CD8-positive, alpha-beta memory T cell (primary cell): Measurements from ENCODE around the gene ETFDH. TPM values are rescaled to one million over a fixed set of nuclear protein-coding genes. Genes with fewer than 3 reads are reported as not detected.
"Not testable (repeated sequence)": the region's sequence is repeated elsewhere in the genome, so short reads cannot be mapped to it uniquely, and the experiment has no call there.

Experiments used
- CTCF ChIA-PET: fragments of 350-600 bp; sonication (Branson Sonifier 250); formaldehyde crosslinking; loops from one replicate; lab custom pipeline; 2021; ENCODE audit warnings: antibody characterized with exemption; lab: Charles Lee
- POLR2A ChIA-PET: fragments of 350-600 bp; sonication (Branson Sonifier 250); formaldehyde crosslinking; loops from one replicate; lab custom pipeline; 2021; ENCODE audit warnings: antibody characterized with exemption; lab: Charles Lee
- DNase-seq, 5 donors: peaks; one replicate each; pipeline versions ENCODE4 v3.0.0 to v3.0.0-alpha.2; 2020 to 2022; ENCODE audit warnings: mixed read lengths in 1 of 5
- H3K27ac ChIP-seq: one replicate; pipeline ENCODE4 v1.7.0; 2013; ENCODE audit warnings: low read depth, mild to moderate bottlenecking, low read length, moderate library complexity
- H3K27me3 ChIP-seq: 2 replicates; pipeline ENCODE4 v1.7.0; 2013; ENCODE audit warnings: low read length, mild to moderate bottlenecking; ENCODE audit not compliant: insufficient read depth, poor library complexity, severe bottlenecking
- H3K36me3 ChIP-seq: 2 replicates; pipeline ENCODE4 v1.7.0; 2013; ENCODE audit warnings: mild to moderate bottlenecking, low read length, moderate library complexity; ENCODE audit not compliant: insufficient read depth
- H3K4me1 ChIP-seq: 2 replicates; pipeline ENCODE4 v1.7.0; 2013; ENCODE audit warnings: mild to moderate bottlenecking, low read length, moderate library complexity; ENCODE audit not compliant: insufficient read depth
- H3K4me3 ChIP-seq: 2 replicates; pipeline ENCODE4 v1.7.0; 2013; ENCODE audit warnings: mild to moderate bottlenecking, low read length
- H3K9me3 ChIP-seq: 2 replicates; pipeline ENCODE4 v1.7.0; 2013; ENCODE audit warnings: mild to moderate bottlenecking, low read length
- H3K27ac Mint-ChIP-seq, 8 donors: one replicate each; pipeline ENCODE4 v1.8.0; 2020 to 2021; ENCODE audit warnings: mixed read lengths in 8 of 8, mild to moderate bottlenecking in 6 of 8, inconsistent platforms in 3 of 8, moderate library complexity in 3 of 8
- H3K27me3 Mint-ChIP-seq, 2 donors: one replicate each; pipeline ENCODE4 v1.8.0; 2020 to 2021; ENCODE audit warnings: mixed read lengths in 2 of 2, mild to moderate bottlenecking in 1 of 2, moderate library complexity in 1 of 2
- H3K36me3 Mint-ChIP-seq, 3 donors: one replicate each; pipeline ENCODE4 v1.8.0; 2020 to 2021; ENCODE audit warnings: mixed read lengths in 3 of 3, inconsistent platforms in 1 of 3, mild to moderate bottlenecking in 1 of 3
- H3K4me1 Mint-ChIP-seq, 3 donors: one replicate each; pipeline ENCODE4 v1.8.0; 2020 to 2021; ENCODE audit warnings: mixed read lengths in 3 of 3, inconsistent platforms in 1 of 3, mild to moderate bottlenecking in 1 of 3
- H3K4me3 Mint-ChIP-seq, 7 donors: one replicate each; pipeline ENCODE4 v1.8.0; 2020 to 2021; ENCODE audit warnings: mixed read lengths in 7 of 7, mild to moderate bottlenecking in 6 of 7, moderate library complexity in 4 of 7, inconsistent platforms in 2 of 7
- H3K9me3 Mint-ChIP-seq, 5 donors: one replicate each; pipeline ENCODE4 v1.8.0; 2020 to 2022; ENCODE audit warnings: mixed read lengths in 5 of 5, mild to moderate bottlenecking in 3 of 5, moderate library complexity in 2 of 5, inconsistent platforms in 1 of 5
- polyA plus RNA-seq: library from polyadenylated mRNA; unstranded; fragments of 300-500 nt; fragmentation: Illumina TruSeq; gene quantifications from one replicate; pipeline ENCODE4 v1.2.3, GENCODE V29; 2021
- total RNA-seq, 2 experiments: library from RNA; stranded (reverse); gene quantifications; one replicate each; pipeline ENCODE4 v1.2.3, GENCODE V29; 2021

Gene ETFDH
- total and polyA plus RNA-seq, 3 experiments from 2014 or later: 4.4 to 22.1 (median 21.9) TPM

DNA sequence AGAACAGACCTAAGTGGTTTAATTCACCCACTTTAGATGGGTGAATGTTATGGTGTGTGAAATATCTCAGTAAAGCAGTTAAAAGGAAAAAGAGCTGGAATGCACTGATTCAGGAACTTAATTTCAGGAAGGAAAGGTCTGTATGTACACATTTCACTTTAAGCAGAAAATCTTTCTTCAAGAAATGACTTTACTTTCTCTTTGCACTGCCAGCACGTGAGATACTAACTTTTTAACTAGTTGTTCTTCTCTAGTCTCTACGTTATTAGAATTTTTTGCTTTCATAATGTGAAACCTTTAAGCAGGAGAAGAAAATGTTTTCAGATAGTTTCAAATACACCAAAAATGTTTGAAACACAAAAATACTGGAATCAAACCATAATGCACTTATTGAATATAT lies 19.2 kb upstream of the ETFDH start:
- ChIA-PET POLR2A (no interaction called here), CTCF (no interaction called here)
- H3K36me3 Mint-ChIP-seq: no peaks in the 10 kb centered on the region
- no peaks in the 10 kb centered on the region for H3K9me3 Mint-ChIP-seq
- no peaks in the 10 kb centered on the region for H3K27me3 ChIP-seq
- H3K27ac Mint-ChIP-seq: peak overlapping the region in 5 of 8 donors; percentile 25 to 53 (median 43)
- peaks cover 6 to 11% (median 8%) of the 10 kb centered on the region in 3 donors for H3K4me1 Mint-ChIP-seq
- H3K4me3 Mint-ChIP-seq: peak overlapping the region; percentile 6 to 76 (median 51)
- peak overlapping the region; percentile 20 for H3K4me3 ChIP-seq
- H3K27me3 Mint-ChIP-seq: peaks cover 3 to 14% of the 10 kb centered on the region in 2 donors
- H3K9me3 ChIP-seq: no peaks in the 10 kb centered on the region
- no peak for DNase-seq
- no peaks in the 10 kb centered on the region for H3K36me3 ChIP-seq
- H3K27ac ChIP-seq: no peak overlapping the region
- no peaks in the 10 kb centered on the region for H3K4me1 ChIP-seq

DNA sequence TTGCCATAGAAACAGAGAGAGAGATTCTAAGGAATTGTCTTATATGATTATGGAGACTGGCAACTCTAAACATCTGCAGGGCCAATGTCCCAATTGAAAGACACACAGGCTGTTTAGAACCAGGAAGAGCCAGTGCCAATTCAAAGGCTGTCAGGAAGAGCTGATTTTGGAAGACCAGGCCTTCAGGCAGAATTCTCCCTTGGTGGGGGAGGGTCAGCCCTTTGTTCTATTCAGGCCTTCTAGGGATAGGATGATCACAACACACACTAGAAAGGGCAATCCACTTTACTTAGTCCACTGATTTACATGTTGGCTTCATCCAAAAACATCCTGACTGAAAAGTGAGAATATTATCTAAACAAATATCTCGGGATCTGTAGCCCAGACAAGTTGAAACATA lies 15.7 kb upstream of the ETFDH start:
- CTCF ChIA-PET: no interaction called here

DNA sequence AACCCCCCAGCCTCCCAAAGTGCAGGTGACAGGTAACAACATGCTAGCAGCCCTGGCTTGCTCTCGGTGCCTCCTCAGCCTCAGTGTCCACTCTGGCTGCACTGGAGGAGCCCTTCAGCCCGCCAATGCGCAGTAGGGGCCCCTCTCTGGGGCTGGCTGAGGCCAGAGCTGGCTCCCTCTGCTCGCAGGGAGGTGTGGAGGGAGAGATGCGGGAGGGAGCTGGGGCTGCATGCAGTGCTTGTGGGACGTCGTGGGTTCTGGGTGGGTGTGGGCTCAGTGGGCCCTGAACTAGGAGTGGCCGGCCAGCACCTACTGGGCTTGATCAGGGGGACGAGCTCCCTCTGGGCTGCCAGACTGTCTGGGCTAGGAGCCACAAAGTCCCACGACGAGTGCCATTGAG lies 14.8 kb upstream of the ETFDH start:
- Mint-ChIP-seq H3K27me3 (peaks cover 3 to 21% of the 10 kb centered on the region in 2 donors), H3K4me3 (no peak overlapping the region), H3K36me3 (no peaks in the 10 kb centered on the region), H3K27ac (no peak overlapping the region), H3K9me3 (no peaks in the 10 kb centered on the region), H3K4me1 (peaks cover 6 to 9% (median 7%) of the 10 kb centered on the region in 3 donors)
- no peaks in the 10 kb centered on the region for H3K27me3 ChIP-seq
- ChIA-PET CTCF (no interaction called here), POLR2A (no interaction called here)
- no peaks in the 10 kb centered on the region for H3K36me3 ChIP-seq
- DNase-seq: no peak
- H3K4me1 ChIP-seq: no peaks in the 10 kb centered on the region
- H3K4me3 ChIP-seq: no peak overlapping the region
- H3K9me3 ChIP-seq: no peaks in the 10 kb centered on the region
- no peak overlapping the region for H3K27ac ChIP-seq

More for the DNA sequence above, 15.7 kb upstream of the ETFDH start:
- H3K27me3 ChIP-seq: no peaks in the 10 kb centered on the region
- H3K27ac ChIP-seq: no peak overlapping the region
- no peak overlapping the region for H3K4me3 ChIP-seq
- Mint-ChIP-seq H3K4me3 (no peak overlapping the region), H3K27me3 (peaks cover 4 to 21% of the 10 kb centered on the region in 2 donors), H3K9me3 (no peaks in the 10 kb centered on the region), H3K27ac (no peak overlapping the region), H3K4me1 (peaks cover 6 to 11% (median 8%) of the 10 kb centered on the region in 3 donors), H3K36me3 (no peaks in the 10 kb centered on the region)
- H3K4me1 ChIP-seq: no peaks in the 10 kb centered on the region
- H3K9me3 ChIP-seq: no peaks in the 10 kb centered on the region
- no peak for DNase-seq
- POLR2A ChIA-PET: no interaction called here
- no peaks in the 10 kb centered on the region for H3K36me3 ChIP-seq

DNA sequence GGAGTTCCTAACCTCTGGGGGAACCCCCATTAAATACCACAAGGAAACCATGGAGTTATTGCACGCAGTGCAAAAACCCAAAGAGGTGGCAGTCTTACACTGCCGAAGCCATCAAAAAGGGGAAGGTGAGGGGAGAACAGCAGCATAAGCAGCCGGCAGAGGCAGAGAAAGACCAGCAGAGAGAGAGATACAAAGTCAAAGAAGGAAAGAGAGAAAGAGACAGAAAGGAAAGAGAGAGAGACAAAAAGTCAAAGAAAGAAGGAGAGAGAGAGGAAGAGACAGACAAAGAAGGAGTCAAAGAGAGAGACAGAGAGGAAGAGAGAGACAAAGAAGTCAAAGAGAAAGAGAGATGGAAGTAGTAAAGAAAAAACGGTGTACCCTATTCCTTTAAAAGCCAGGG lies 8.8 kb upstream of the ETFDH start:
- H3K27ac ChIP-seq, H3K4me3 Mint-ChIP-seq, H3K4me1 ChIP-seq, POLR2A ChIA-PET, H3K4me1 Mint-ChIP-seq, H3K9me3 Mint-ChIP-seq, H3K27me3 ChIP-seq, H3K27ac Mint-ChIP-seq, H3K9me3 ChIP-seq, H3K36me3 ChIP-seq, CTCF ChIA-PET, H3K4me3 ChIP-seq, H3K36me3 Mint-ChIP-seq, DNase-seq: not testable (repeated sequence)
- peaks cover 3 to 13% of the 10 kb centered on the region in 2 donors for H3K27me3 Mint-ChIP-seq

DNA sequence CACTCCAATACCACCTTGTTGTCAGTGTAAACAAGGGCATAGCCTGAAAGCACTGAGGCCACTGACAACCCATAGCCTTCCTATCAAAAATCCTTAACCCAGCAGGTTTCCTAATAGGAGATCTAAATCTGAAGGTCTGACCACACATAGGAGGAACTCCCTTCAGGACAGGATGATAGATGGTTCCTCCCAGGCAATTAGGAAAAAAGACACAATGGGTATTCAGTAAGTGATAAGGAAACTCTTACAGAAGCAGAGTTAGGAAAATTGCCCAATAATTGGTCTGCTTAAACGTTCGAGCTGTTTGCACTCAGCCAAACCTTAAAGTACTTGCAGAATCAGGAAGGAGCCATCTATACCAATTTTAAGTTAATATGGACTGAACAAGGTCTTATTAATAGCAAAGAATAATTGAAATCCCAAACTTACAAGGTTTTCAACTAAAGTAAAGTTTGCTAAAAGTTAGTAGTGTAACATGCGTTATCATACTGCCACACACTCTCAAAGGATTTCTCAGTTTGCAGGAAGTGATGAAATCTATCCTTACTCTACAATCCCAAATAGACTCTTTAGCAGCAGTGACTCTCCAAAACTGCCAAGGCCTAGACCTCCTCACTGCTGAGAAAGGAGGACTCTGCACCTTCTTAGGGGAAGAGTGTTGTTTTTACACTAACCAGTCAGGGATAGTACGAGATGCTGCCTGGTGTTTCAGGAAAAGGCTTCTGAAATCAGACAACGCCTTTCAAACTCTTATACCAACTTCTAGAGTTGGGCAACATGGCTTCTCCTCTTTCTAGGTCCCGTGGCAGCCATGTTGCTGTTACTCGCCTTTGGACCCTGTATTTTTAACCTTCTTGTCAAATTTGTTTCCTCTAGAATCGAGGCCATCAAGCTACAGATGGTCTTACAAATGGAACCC lies 8.1 kb upstream of the ETFDH start:
- H3K4me1 ChIP-seq, H3K9me3 Mint-ChIP-seq, H3K27ac Mint-ChIP-seq, H3K4me3 ChIP-seq, CTCF ChIA-PET, H3K27ac ChIP-seq, H3K27me3 Mint-ChIP-seq, H3K36me3 Mint-ChIP-seq, H3K27me3 ChIP-seq, H3K4me3 Mint-ChIP-seq, POLR2A ChIA-PET, DNase-seq, H3K9me3 ChIP-seq, H3K4me1 Mint-ChIP-seq, H3K36me3 ChIP-seq: not testable (repeated sequence)

DNA sequence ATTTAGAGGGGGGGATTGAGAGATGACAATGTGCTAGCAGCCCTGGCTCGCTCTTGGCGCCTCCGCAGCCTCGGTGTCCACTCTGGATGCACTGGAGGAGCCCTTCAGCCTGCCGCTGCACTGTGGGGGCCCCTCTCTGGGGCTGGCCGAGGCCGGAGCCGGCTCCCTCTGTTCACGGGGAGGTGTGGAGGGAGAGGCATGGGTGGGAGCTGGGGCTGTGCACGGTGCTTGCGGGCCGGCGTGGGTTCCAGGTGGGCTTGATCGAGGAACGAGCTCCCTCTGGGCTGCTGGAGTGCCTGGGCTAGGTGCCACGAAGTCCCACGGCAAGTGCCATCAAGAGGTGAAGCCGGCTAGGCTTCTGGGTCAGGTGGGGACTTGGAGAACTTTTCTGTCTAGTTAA lies 7.3 kb upstream of the ETFDH start:
- H3K4me1 Mint-ChIP-seq: no peaks in the 10 kb centered on the region
- H3K27ac Mint-ChIP-seq: no peak overlapping the region
- POLR2A ChIA-PET: no interaction called here
- H3K27me3 Mint-ChIP-seq: peaks cover 3% of the 10 kb centered on the region in 2 donors
- Histone ChIP-seq H3K27me3 (no peaks in the 10 kb centered on the region), H3K9me3 (no peaks in the 10 kb centered on the region), H3K4me3 (no peak overlapping the region), H3K27ac (no peak overlapping the region), H3K4me1 (no peaks in the 10 kb centered on the region), H3K36me3 (no peaks in the 10 kb centered on the region)
- no peaks in the 10 kb centered on the region for H3K36me3 Mint-ChIP-seq
- CTCF ChIA-PET: no interaction called here
- no peak for DNase-seq
- H3K9me3 Mint-ChIP-seq: no peaks in the 10 kb centered on the region
- no peak overlapping the region for H3K4me3 Mint-ChIP-seq

DNA sequence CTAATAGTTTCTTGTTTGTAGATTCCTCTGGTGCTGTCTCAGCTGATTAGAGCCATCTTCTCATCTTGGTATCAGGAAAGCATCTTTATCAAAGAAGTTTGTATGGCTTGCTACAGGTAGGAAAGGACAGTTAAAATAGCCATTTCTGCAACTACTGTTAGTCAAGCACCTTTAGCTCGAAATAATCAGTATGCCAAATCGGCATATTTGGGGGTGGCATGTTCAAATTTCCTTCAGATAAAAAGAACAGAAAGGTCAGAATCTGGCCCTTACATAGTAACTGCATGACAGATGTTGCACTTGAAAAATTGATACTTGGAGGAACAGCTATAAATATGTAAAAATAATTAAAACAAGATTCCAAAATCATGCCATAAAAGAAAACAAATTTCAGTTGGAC lies 5.2 kb upstream of the ETFDH start:
- ChIA-PET CTCF (no interaction called here), POLR2A (no interaction called here)

DNA sequence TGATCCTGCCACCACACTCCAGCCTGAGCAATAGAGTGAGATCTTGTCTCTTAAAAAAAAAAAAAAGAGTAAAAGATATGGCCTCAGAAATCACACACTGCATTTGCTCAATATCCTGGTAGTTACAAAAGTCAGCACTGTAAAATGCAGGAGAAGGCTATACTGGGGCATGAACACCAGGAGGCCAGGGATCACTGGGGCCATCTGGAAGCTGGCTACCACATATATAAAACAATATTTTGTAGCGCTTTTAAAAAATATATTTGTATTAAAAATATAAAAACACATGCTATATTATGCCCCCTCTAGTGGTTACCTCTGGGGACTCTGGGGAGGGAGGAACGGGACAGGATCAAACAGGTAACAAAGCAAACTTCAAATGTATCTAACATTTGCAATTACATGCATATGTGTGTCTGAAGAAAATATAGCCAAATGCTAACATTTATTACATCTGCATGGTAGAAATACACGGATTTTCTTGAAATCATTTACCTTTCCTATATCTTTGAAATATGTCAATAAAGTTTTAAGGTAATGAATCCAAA lies 4.4 kb upstream of the ETFDH start:
- ChIA-PET POLR2A (no interaction called here), CTCF (no interaction called here)
- peaks cover 9% of the 10 kb centered on the region for H3K4me1 ChIP-seq
- Mint-ChIP-seq H3K4me3 (no peak overlapping the region), H3K36me3 (peaks cover 0 to 11% (median 0%) of the 10 kb centered on the region in 3 donors), H3K27me3 (peaks cover 0 to 3% of the 10 kb centered on the region in 2 donors), H3K9me3 (no peaks in the 10 kb centered on the region), H3K4me1 (peaks cover 16 to 23% (median 19%) of the 10 kb centered on the region in 3 donors), H3K27ac (peak overlapping the region in 1 of 8 donors; percentile 12)
- no peaks in the 10 kb centered on the region for H3K9me3 ChIP-seq
- H3K4me3 ChIP-seq: no peak overlapping the region
- no peak overlapping the region for H3K27ac ChIP-seq
- H3K27me3 ChIP-seq: no peaks in the 10 kb centered on the region
- DNase-seq: peak in 3 of 5 donors; percentile 2 to 21 (median 7)
- H3K36me3 ChIP-seq: no peaks in the 10 kb centered on the region

More for the DNA sequence above, 5.2 kb upstream of the ETFDH start:
- peaks cover 0 to 7% (median 0%) of the 10 kb centered on the region in 3 donors for H3K36me3 Mint-ChIP-seq
- Histone ChIP-seq H3K4me1 (peaks cover 7% of the 10 kb centered on the region), H3K4me3 (no peak overlapping the region), H3K9me3 (no peaks in the 10 kb centered on the region), H3K36me3 (no peaks in the 10 kb centered on the region), H3K27me3 (no peaks in the 10 kb centered on the region), H3K27ac (no peak overlapping the region)
- H3K4me1 Mint-ChIP-seq: peaks cover 9 to 15% (median 12%) of the 10 kb centered on the region in 3 donors
- peaks cover 0 to 1% of the 10 kb centered on the region in 2 donors for H3K27me3 Mint-ChIP-seq
- H3K27ac Mint-ChIP-seq: no peak overlapping the region
- peak overlapping the region in 1 of 7 donors; percentile 14 for H3K4me3 Mint-ChIP-seq
- no peaks in the 10 kb centered on the region for H3K9me3 Mint-ChIP-seq
- no peak for DNase-seq
